Neural cell (in vitro differentiated cells): ENCODE measurements around the gene RYR3. TPM values are rescaled to one million over a fixed set of nuclear protein-coding genes. Genes with fewer than 3 reads are reported as not detected.

Experiments
- H2AFZ ChIP-seq: fragments of 200-600, 300-800 bp; sonication (generic), shearing (Covaris generic); 2 replicates; pipeline ENCODE4 v1.6.0; 2014; ENCODE audit warnings: low read depth, mild to moderate bottlenecking, antibody characterized with exemption, low read length, moderate library complexity
- H3F3A ChIP-seq: fragments of 200-600 bp; shearing (Covaris generic); 2 replicates; pipeline ENCODE4 v1.6.1; 2016; ENCODE audit warnings: mild to moderate bottlenecking, moderate library complexity, mixed read lengths, antibody characterized with exemption, low read length; ENCODE audit not compliant: insufficient read depth, poor library complexity, severe bottlenecking
- H3K27ac ChIP-seq: fragments of 200-600, 300-800 bp; sonication (generic), shearing (Covaris generic); 2 replicates; pipeline ENCODE4 v1.5.1; 2014; ENCODE audit warnings: mild to moderate bottlenecking, low read length, moderate library complexity
- H3K27me3 ChIP-seq: fragments of 300-800, 200-600 bp; sonication (generic), shearing (Covaris generic); 2 replicates; pipeline ENCODE4 v1.6.0; 2014; ENCODE audit warnings: mild to moderate bottlenecking, low read depth, low read length, moderate library complexity; ENCODE audit not compliant: insufficient read depth
- H3K36me3 ChIP-seq: fragments of 300-800, 200-600 bp; sonication (generic), shearing (Covaris generic); 2 replicates; pipeline ENCODE4 v1.5.1; 2014; ENCODE audit warnings: mild to moderate bottlenecking, antibody characterized with exemption, low read length, moderate library complexity; ENCODE audit not compliant: insufficient read depth
- H3K4me2 ChIP-seq: fragments of 300-800, 200-600 bp; sonication (generic), shearing (Covaris generic); 2 replicates; pipeline ENCODE4 v1.6.0; 2014; ENCODE audit warnings: mild to moderate bottlenecking, low read length
- H3K4me3 ChIP-seq: fragments of 300-800, 200-600 bp; sonication (generic), shearing (Covaris generic); 2 replicates; pipeline ENCODE4 v1.5.1; 2014; ENCODE audit warnings: mild to moderate bottlenecking, low read length, moderate library complexity
- H3K79me2 ChIP-seq: fragments of 200-600 bp; shearing (Covaris generic); replicated peaks from 2 replicates; pipeline ENCODE4 v1.6.0; 2014; ENCODE audit warnings: mild to moderate bottlenecking, low read length, moderate library complexity; ENCODE audit not compliant: insufficient read depth
- H3K9ac ChIP-seq: fragments of 300-800, 200-600 bp; sonication (generic), shearing (Covaris generic); 2 replicates; pipeline ENCODE4 v1.6.1; 2016; ENCODE audit warnings: mild to moderate bottlenecking, low read length, mixed read lengths
- H3K9me2 ChIP-seq: fragments of 200-600 bp; shearing (Covaris generic); 2 replicates; pipeline ENCODE4 v1.6.1; 2016; ENCODE audit warnings: mild to moderate bottlenecking, low read length, mixed read lengths; ENCODE audit not compliant: insufficient read depth
- H3K9me3 ChIP-seq: fragments of 200-600, 300-800 bp; sonication (generic), shearing (Covaris generic); 2 replicates; pipeline ENCODE4 v1.6.1; 2016; ENCODE audit warnings: mild to moderate bottlenecking, mixed run types, low read length, moderate library complexity, mixed read lengths
- H4K20me1 ChIP-seq: fragments of 200-600 bp; shearing (Covaris generic); 2 replicates; pipeline ENCODE4 v1.6.1; 2016; ENCODE audit warnings: mild to moderate bottlenecking, mixed run types; ENCODE audit not compliant: insufficient read depth
- CTCF ChIP-seq: fragments of 450-650 bp; IDR thresholded peaks from 2 replicates; pipeline ENCODE4 v1.5.1; 2014; ENCODE audit warnings: antibody characterized with exemption, mild to moderate bottlenecking, moderate library complexity; ENCODE audit not compliant: poor library complexity, severe bottlenecking
- EP300 ChIP-seq: fragments of 450-650 bp; conservative IDR thresholded peaks from 2 replicates; pipeline ENCODE4 v1.6.1; 2014; ENCODE audit warnings: antibody characterized with exemption, mild to moderate bottlenecking, moderate library complexity; ENCODE audit not compliant: poor library complexity, severe bottlenecking
- EZH2 ChIP-seq: fragments of 200-600, 300-800 bp; shearing (Covaris generic), sonication (generic); IDR thresholded peaks from 2 replicates; pipeline ENCODE4 v1.6.1; 2014; ENCODE audit warnings: antibody characterized with exemption, low read length, borderline replicate concordance, mild to moderate bottlenecking; ENCODE audit not compliant: insufficient read depth, poor library complexity, severe bottlenecking
- MXI1 ChIP-seq: fragments of 450-650 bp; conservative IDR thresholded peaks from 2 replicates; pipeline ENCODE4 v1.6.1; 2014; ENCODE audit warnings: antibody characterized with exemption, mild to moderate bottlenecking; ENCODE audit not compliant: poor library complexity, severe bottlenecking
- POLR2AphosphoS5 ChIP-seq: IDR thresholded peaks from 2 replicates; pipeline ENCODE4 v1.6.1; 2012
- RAD21 ChIP-seq: fragments of 450-650 bp; conservative IDR thresholded peaks from 2 replicates; pipeline ENCODE4 v1.6.1; 2014; ENCODE audit warnings: antibody characterized with exemption, mild to moderate bottlenecking, moderate library complexity
- REST ChIP-seq: IDR thresholded peaks from 2 replicates; pipeline ENCODE4 v1.6.1; 2012; ENCODE audit warnings: borderline replicate concordance
- SMC3 ChIP-seq: fragments of 450-650 bp; conservative IDR thresholded peaks from 2 replicates; pipeline ENCODE4 v1.6.1; 2014; ENCODE audit warnings: antibody characterized with exemption, mild to moderate bottlenecking, moderate library complexity; ENCODE audit not compliant: poor library complexity
- TAF1 ChIP-seq: IDR thresholded peaks from 2 replicates; pipeline ENCODE4 v1.6.1; 2012; ENCODE audit warnings: low read depth
- polyA plus RNA-seq: library from polyadenylated mRNA; depleted of rRNA; stranded (reverse); fragments of >200 nt; gene quantifications from 2 replicates; pipeline ENCODE4 v1.2.3, GENCODE V29; 2014

Gene RYR3
- polyA plus RNA-seq, 1 donor from 2014 or later: 12.6 TPM

GRCh38 chr15:33839540-33839939 lies 528.8 kb downstream of the RYR3 start:
- H3K27me3 ChIP-seq: no peaks in the 10 kb centered on the region

GRCh38 chr15:33840615-33841014 lies 529.8 kb downstream of the RYR3 start:
- Histone ChIP-seq H2AFZ (no peak overlapping the region), H3K36me3 (no peaks in the 10 kb centered on the region), H3K4me3 (no peak overlapping the region), H3K9ac (no peak overlapping the region), H3K27me3 (no peaks in the 10 kb centered on the region), H3K4me2 (no peak overlapping the region), H3K9me3 (no peaks in the 10 kb centered on the region), H4K20me1 (no peaks in the 10 kb centered on the region), H3F3A (no peaks in the 10 kb centered on the region), H3K27ac (no peak overlapping the region), H3K9me2 (no peaks in the 10 kb centered on the region), H3K79me2 (no peaks in the 10 kb centered on the region)
- TF ChIP-seq TAF1 (no peak), CTCF (no peak), POLR2AphosphoS5 (no peak), REST (no peak), RAD21 (no peak), MXI1 (no peak)

More at GRCh38 chr15:33839540-33839939, 528.8 kb downstream of the RYR3 start:
- TF ChIP-seq POLR2AphosphoS5 (no peak), EZH2 (no peak), TAF1 (no peak)
- Histone ChIP-seq H4K20me1 (no peaks in the 10 kb centered on the region), H3K79me2 (no peaks in the 10 kb centered on the region), H3F3A (no peaks in the 10 kb centered on the region), H3K9me2 (no peaks in the 10 kb centered on the region), H3K9me3 (no peaks in the 10 kb centered on the region), H2AFZ (no peak overlapping the region), H3K4me3 (no peak overlapping the region), H3K36me3 (no peaks in the 10 kb centered on the region), H3K4me2 (no peak overlapping the region), H3K27ac (no peak overlapping the region), H3K9ac (no peak overlapping the region)

GRCh38 chr15:33844186-33844585 lies 533.4 kb downstream of the RYR3 start:
- Histone ChIP-seq H3K4me2 (no peak overlapping the region), H3K36me3 (no peaks in the 10 kb centered on the region), H3F3A (no peaks in the 10 kb centered on the region), H3K27me3 (no peaks in the 10 kb centered on the region), H2AFZ (no peak overlapping the region), H3K9me3 (no peaks in the 10 kb centered on the region), H4K20me1 (no peaks in the 10 kb centered on the region), H3K79me2 (no peaks in the 10 kb centered on the region), H3K27ac (no peak overlapping the region), H3K4me3 (no peak overlapping the region), H3K9ac (no peak overlapping the region), H3K9me2 (no peaks in the 10 kb centered on the region)
- TF ChIP-seq REST: no peak
- TF ChIP-seq TAF1: no peak
- no peak for TF ChIP-seq RAD21
- no peak for TF ChIP-seq EP300
- TF ChIP-seq EZH2: no peak
- no peak for TF ChIP-seq CTCF
- TF ChIP-seq SMC3: no peak
- no peak for TF ChIP-seq POLR2AphosphoS5
- TF ChIP-seq MXI1: no peak
